GM12878 (cell line): ENCODE data around the gene ITGB2. TPM values are rescaled to one million over a fixed set of nuclear protein-coding genes. Genes with fewer than 3 reads are reported as not detected.
A peak's percentile ranks its signal among the peaks of the same experiment; 100 is the strongest.

ENCODE experiments used
- BACH1 ChIP-seq: fragments of 450-650 bp; IDR thresholded peaks from 2 replicates; pipeline ENCODE4 v1.6.1; 2017; ENCODE audit warnings: mild to moderate bottlenecking, borderline replicate concordance
- BCLAF1 ChIP-seq: fragments of 450-650 bp; IDR thresholded peaks from 2 replicates; pipeline ENCODE4 v1.6.1; 2017; ENCODE audit warnings: antibody characterized with exemption, mild to moderate bottlenecking, moderate library complexity
- BHLHE40 ChIP-seq, 2 experiments: fragments of 450-650 bp in 1 of 2; IDR thresholded peaks; 2 replicates each; pipeline ENCODE4 v1.6.1; 2011 to 2017; ENCODE audit warnings: low read depth in 2 of 2, borderline replicate concordance in 1 of 2, improper control_type of control experiment in 1 of 2, low read length in 1 of 2, mild to moderate bottlenecking in 1 of 2
- CHD2 ChIP-seq: IDR thresholded peaks from 2 replicates; pipeline ENCODE4 v1.6.1; 2011; ENCODE audit warnings: low read depth, low read length, improper control_type of control experiment, borderline replicate concordance
- E2F4 ChIP-seq: IDR thresholded peaks from 2 replicates; pipeline ENCODE4 v1.6.1; 2012; ENCODE audit warnings: low read depth, low read length, improper control_type of control experiment
- ETV6 ChIP-seq, 2 experiments: fragments of 450-650 bp in 1 of 2; IDR thresholded peaks in 1 of 2; conservative IDR thresholded peaks in 1 of 2; 2 replicates each; pipeline ENCODE4 v1.6.1; 2014; ENCODE audit warnings: antibody characterized with exemption in 1 of 2, borderline replicate concordance in 1 of 2, low read depth in 1 of 2, mild to moderate bottlenecking in 1 of 2, moderate library complexity in 1 of 2
- IKZF1 ChIP-seq: fragments of 450-650 bp; conservative IDR thresholded peaks from 2 replicates; pipeline ENCODE4 v1.6.1; 2017; ENCODE audit warnings: antibody characterized with exemption, mild to moderate bottlenecking
- IKZF2 ChIP-seq, 2 experiments: fragments of 450-650 bp; IDR thresholded peaks; 2 replicates each; pipeline ENCODE4 v1.6.1; 2017; ENCODE audit warnings: mild to moderate bottlenecking in 2 of 2, moderate library complexity in 2 of 2
- MEF2B ChIP-seq: fragments of 450-650 bp; IDR thresholded peaks from 2 replicates; pipeline ENCODE4 v1.6.1; 2018; ENCODE audit warnings: mild to moderate bottlenecking, moderate library complexity; ENCODE audit not compliant: partially characterized antibody, poor library complexity, severe bottlenecking
- MYB ChIP-seq: fragments of 150-350 bp; IDR thresholded peaks from 2 replicates; pipeline ENCODE4 v1.6.1; 2014; ENCODE audit warnings: mild to moderate bottlenecking, low read depth, low read length, borderline replicate concordance
- PKNOX1 ChIP-seq: fragments of 450-650 bp; IDR thresholded peaks from 2 replicates; pipeline ENCODE4 v1.6.1; 2016; ENCODE audit warnings: mild to moderate bottlenecking
- SPI1 ChIP-seq: IDR thresholded peaks from 2 replicates; pipeline ENCODE4 v1.6.1; 2011; ENCODE audit warnings: low read depth, mild to moderate bottlenecking, low read length, moderate library complexity, borderline replicate concordance; ENCODE audit not compliant: insufficient read depth
- SREBF1 ChIP-seq: IDR thresholded peaks from 2 replicates; pipeline ENCODE4 v1.6.1; 2012; ENCODE audit warnings: mild to moderate bottlenecking, low read length
- USF2 ChIP-seq: IDR thresholded peaks from 2 replicates; pipeline ENCODE4 v1.6.1; 2011; ENCODE audit warnings: low read depth, low read length, improper control_type of control experiment, borderline replicate concordance
- YY1 ChIP-seq: IDR thresholded peaks from 2 replicates; pipeline ENCODE4 v1.6.1; 2011; ENCODE audit warnings: low read depth, mild to moderate bottlenecking, low read length
- ZBTB33 ChIP-seq: fragments of 450-650 bp; IDR thresholded peaks from 2 replicates; pipeline ENCODE4 v1.6.1; 2017; ENCODE audit warnings: mild to moderate bottlenecking
- ZSCAN29 ChIP-seq: fragments of 450-650 bp; IDR thresholded peaks from 2 replicates; pipeline ENCODE4 v1.6.1; 2017; ENCODE audit warnings: mild to moderate bottlenecking, moderate library complexity
- polyA plus RNA-seq, 11 experiments: library from polyadenylated mRNA; depleted of rRNA in 4 of 11; unstranded in 6 of 11; stranded (reverse) in 5 of 11; fragments of >200 nt; fragmentation: Nextera tagmentation in 4 of 11; fragmentation: Illumina TruSeq in 1 of 11; extraction: Ambion mirVana in 4 of 11; extraction: Trizol in 1 of 11; gene quantifications; 1 replicate in 1 of 11; 2 replicates in 10 of 11; pipeline versions ENCODE4 v1.2.1 to v1.2.3, GENCODE V29; 2011 to 2016; ENCODE audit warnings: inconsistent platforms in 2 of 11, missing spikeins in 2 of 11, low read depth in 1 of 11
- total RNA-seq, 4 experiments: library from RNA; depleted of rRNA in 3 of 4; stranded (reverse); fragments of >200 nt in 3 of 4; fragmentation: Illumina TruSeq in 1 of 4; extraction: Trizol in 1 of 4; gene quantifications; 2 replicates each; pipeline versions ENCODE4 v1.2.1 to v1.2.3, GENCODE V29; 2013 to 2021
- TF ChIP-seq, protein P1 (sequence below): fragments of 450-650 bp; conservative IDR thresholded peaks from 2 replicates; pipeline ENCODE4 v1.6.1; 2017; ENCODE audit warnings: mild to moderate bottlenecking, moderate library complexity

The ITGB2 gene
- total and polyA plus RNA-seq, 10 of the 15 experiments (the other 5 are each of a cell fraction or from before 2014, with no cell fraction given) = 8.0 to 172 (median 58.9) TPM

DNA sequence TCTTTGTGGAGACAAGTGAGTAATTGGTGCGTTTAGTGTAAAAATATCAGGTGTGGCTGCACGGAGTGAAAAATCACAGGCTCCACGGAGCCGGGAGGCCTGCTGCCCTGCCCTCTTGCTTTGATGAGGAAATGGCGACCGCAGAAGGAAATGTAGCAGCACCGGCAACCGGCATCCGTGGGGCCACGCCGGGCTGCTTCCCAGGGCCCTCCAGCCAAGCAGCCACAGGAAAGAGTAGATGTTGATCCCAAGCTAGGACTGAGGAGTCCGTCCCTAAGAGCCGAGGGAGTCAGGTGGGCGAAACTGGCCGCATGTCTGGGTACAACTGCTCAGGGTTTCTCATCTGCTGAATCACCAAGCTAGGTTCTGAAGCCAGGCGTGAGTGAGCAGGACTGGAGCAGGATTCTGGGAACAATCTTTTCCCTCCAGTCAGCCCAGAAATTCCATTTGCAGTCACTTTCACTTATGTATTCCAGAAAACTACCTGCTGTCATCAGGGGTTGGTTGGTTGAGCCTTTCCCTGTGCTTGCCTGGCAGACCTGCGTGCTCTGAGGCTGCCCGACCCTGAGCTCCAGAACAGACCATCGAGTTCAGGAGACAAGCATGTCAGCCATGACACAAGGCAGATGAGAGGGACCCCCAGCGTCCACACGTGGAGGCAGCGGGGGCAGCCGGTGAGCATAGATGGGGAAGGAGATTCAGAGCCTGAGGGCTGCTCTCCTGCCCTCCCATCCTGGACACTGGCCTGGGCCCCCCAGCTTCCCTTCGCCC, 5.8 kb upstream of the ITGB2 start (continued):
- TF ChIP-seq E2F4 = no peak
- TF ChIP-seq IKZF1 = peak; percentile 41
- peak in 1 of 2 experiments; percentile 32; a peak in 1 of 4 replicates for TF ChIP-seq BHLHE40 (IDR thresholded peaks at IDR 0.05; ENCODE audit: borderline replicate concordance in 1 of 2, low read depth in 2 of 2, low read length in 1 of 2)
- no peak for TF ChIP-seq SREBF1
- TF ChIP-seq BCLAF1 = no peak
- peak; percentile 71 for TF ChIP-seq YY1
- no peak for TF ChIP-seq ZSCAN29
- no peak for TF ChIP-seq USF2
- no peak for TF ChIP-seq SPI1
- TF ChIP-seq IKZF2 (IDR thresholded peaks at IDR 0.05) = peak; percentile 35 to 42; a peak in 3 of 4 replicates
- peak; percentile 24 for TF ChIP-seq MEF2B
- peak in 1 of 2 experiments; percentile 77; a peak in 2 of 4 replicates for TF ChIP-seq ETV6 (conservative IDR thresholded peaks at IDR 0.05 in 1 of 2, IDR thresholded peaks at IDR 0.05 in 1 of 2; ENCODE audit: borderline replicate concordance in 1 of 2, low read depth in 1 of 2)
- no peak for TF ChIP-seq ZBTB33
- TF ChIP-seq BACH1 = 0 out of 2 replicates have a peak, but pooled peaks have one; percentile 21
- TF ChIP-seq, protein P1, sequence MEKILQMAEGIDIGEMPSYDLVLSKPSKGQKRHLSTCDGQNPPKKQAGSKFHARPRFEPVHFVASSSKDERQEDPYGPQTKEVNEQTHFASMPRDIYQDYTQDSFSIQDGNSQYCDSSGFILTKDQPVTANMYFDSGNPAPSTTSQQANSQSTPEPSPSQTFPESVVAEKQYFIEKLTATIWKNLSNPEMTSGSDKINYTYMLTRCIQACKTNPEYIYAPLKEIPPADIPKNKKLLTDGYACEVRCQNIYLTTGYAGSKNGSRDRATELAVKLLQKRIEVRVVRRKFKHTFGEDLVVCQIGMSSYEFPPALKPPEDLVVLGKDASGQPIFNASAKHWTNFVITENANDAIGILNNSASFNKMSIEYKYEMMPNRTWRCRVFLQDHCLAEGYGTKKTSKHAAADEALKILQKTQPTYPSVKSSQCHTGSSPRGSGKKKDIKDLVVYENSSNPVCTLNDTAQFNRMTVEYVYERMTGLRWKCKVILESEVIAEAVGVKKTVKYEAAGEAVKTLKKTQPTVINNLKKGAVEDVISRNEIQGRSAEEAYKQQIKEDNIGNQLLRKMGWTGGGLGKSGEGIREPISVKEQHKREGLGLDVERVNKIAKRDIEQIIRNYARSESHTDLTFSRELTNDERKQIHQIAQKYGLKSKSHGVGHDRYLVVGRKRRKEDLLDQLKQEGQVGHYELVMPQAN = 0 out of 2 replicates have a peak, but pooled peaks have one; percentile 33
- TF ChIP-seq PKNOX1 = no peak
- TF ChIP-seq CHD2 = no peak
- TF ChIP-seq MYB = no peak
